Fibroblast of lung (primary cell): ENCODE measurements around the gene NDUFS2. TPM values are rescaled to one million over a fixed set of nuclear protein-coding genes. Genes with fewer than 3 reads are reported as not detected.

ENCODE experiments used
- DNase-seq, 2 donors: peaks; one replicate each; pipeline versions ENCODE4 v3.0.0 to v3.0.0-alpha.2; 2010; ENCODE audit warnings: low read depth in 2 of 2
- H2AFZ ChIP-seq: 2 replicates; pipeline ENCODE4 v1.5.1; 2012; ENCODE audit warnings: low read length, control low read depth, inconsistent platforms
- H3K27ac ChIP-seq: 2 replicates; pipeline ENCODE4 v1.5.1; 2011; ENCODE audit warnings: low read length, control low read depth; ENCODE audit not compliant: insufficient read depth
- H3K27me3 ChIP-seq: 2 replicates; pipeline ENCODE4 v1.5.1; 2011; ENCODE audit warnings: mild to moderate bottlenecking, low read length; ENCODE audit not compliant: control insufficient read depth, insufficient read depth
- H3K36me3 ChIP-seq: 2 replicates; pipeline ENCODE4 v1.5.1; 2011; ENCODE audit warnings: low read length; ENCODE audit not compliant: control insufficient read depth, insufficient read depth
- H3K4me1 ChIP-seq: 2 replicates; pipeline ENCODE4 v1.5.1; 2011; ENCODE audit warnings: low read length; ENCODE audit not compliant: control insufficient read depth, insufficient read depth; ENCODE audit errors: extremely low read depth
- H3K4me2 ChIP-seq: 2 replicates; pipeline ENCODE4 v1.5.1; 2011; ENCODE audit warnings: low read length, control low read depth; ENCODE audit not compliant: insufficient read depth; ENCODE audit errors: extremely low read depth
- H3K4me3 ChIP-seq, 4 experiments: fragments of 200-600 bp in 1 of 4; sonication (generic) in 1 of 4; replicated peaks in 1 of 4; 2 replicates each; pipeline ENCODE4 v1.5.1; 2011 to 2016; ENCODE audit warnings: low read length in 4 of 4, low read depth in 3 of 4, mild to moderate bottlenecking in 3 of 4, control low read depth in 2 of 4, inconsistent platforms in 1 of 4, mixed read lengths in 1 of 4; ENCODE audit not compliant: insufficient read depth in 1 of 4; ENCODE audit errors: control extremely low read depth in 1 of 4
- H3K79me2 ChIP-seq: 2 replicates; pipeline ENCODE4 v1.5.1; 2012; ENCODE audit warnings: mild to moderate bottlenecking, low read length, inconsistent platforms; ENCODE audit not compliant: control insufficient read depth, insufficient read depth
- H3K9ac ChIP-seq: 2 replicates; pipeline ENCODE4 v1.5.1; 2011; ENCODE audit warnings: mild to moderate bottlenecking, low read length, control low read depth; ENCODE audit not compliant: insufficient read depth
- H3K9me3 ChIP-seq: 2 replicates; pipeline ENCODE4 v1.5.1; 2012; ENCODE audit warnings: low read depth, low read length; ENCODE audit not compliant: control insufficient read depth, insufficient read depth
- H4K20me1 ChIP-seq: 2 replicates; pipeline ENCODE4 v1.5.1; 2011; ENCODE audit warnings: low read length; ENCODE audit not compliant: control insufficient read depth, insufficient read depth; ENCODE audit errors: extremely low read depth
- CTCF ChIP-seq, 2 donors: IDR thresholded peaks in 1 of 2; conservative IDR thresholded peaks in 1 of 2; 1 replicate in 1 of 2; 2 replicates in 1 of 2; pipeline ENCODE4 v1.5.1; 2011 to 2012; ENCODE audit warnings: low read length in 2 of 2, control low read depth in 1 of 2, inconsistent platforms in 1 of 2, low read depth in 1 of 2, mild to moderate bottlenecking in 1 of 2
- EZH2 ChIP-seq: IDR thresholded peaks from 2 replicates; pipeline ENCODE4 v1.5.1; 2012; ENCODE audit warnings: low read length, control low read depth, mild to moderate bottlenecking; ENCODE audit errors: missing control alignments
- polyA plus RNA-seq, 2 donors: library from polyadenylated mRNA; depleted of rRNA in 1 of 2; stranded (reverse) in 1 of 2; unstranded in 1 of 2; fragments of >200 nt; gene quantifications; 2 replicates each; pipeline ENCODE4 v1.2.1, GENCODE V29; 2011 to 2012; ENCODE audit warnings: missing spikeins in 1 of 2
- total RNA-seq: library from RNA; depleted of rRNA; stranded (reverse); fragments of >200 nt; gene quantifications from 2 replicates; pipeline ENCODE4 v1.2.1, GENCODE V29; 2014

The NDUFS2 gene
- total and polyA plus RNA-seq, 2 donors (not counting 1 experiment from before 2014, with no cell fraction given) = 135 to 194 TPM

GRCh38 chr1:161195171-161195570 lies 7.0 kb upstream of the NDUFS2 start:
- Histone ChIP-seq H3K9me3 (no peaks in the 10 kb centered on the region), H3K4me2 (no peak overlapping the region), H2AFZ (no peak overlapping the region), H3K27ac (no peak overlapping the region), H4K20me1 (no peaks in the 10 kb centered on the region), H3K4me3 (no peak overlapping the region), H3K9ac (no peak overlapping the region), H3K4me1 (peaks cover 34% of the 10 kb centered on the region), H3K79me2 (peaks cover 10% of the 10 kb centered on the region), H3K36me3 (peaks cover 16% of the 10 kb centered on the region), H3K27me3 (no peaks in the 10 kb centered on the region)
- no peak for TF ChIP-seq CTCF (conservative IDR thresholded peaks at IDR 0.05 in 1 of 2, IDR thresholded peaks at IDR 0.05 in 1 of 2; ENCODE audit: low read depth in 1 of 2, low read length in 2 of 2)
- no peak for TF ChIP-seq EZH2
- no peak for DNase-seq

- Histone ChIP-seq H4K20me1 (no peaks in the 10 kb centered on the region), H3K4me3 (no peak overlapping the region), H3K36me3 (peaks cover 13% of the 10 kb centered on the region), H3K9ac (no peak overlapping the region), H2AFZ (no peak overlapping the region), H3K4me1 (peaks cover 44% of the 10 kb centered on the region), H3K9me3 (no peaks in the 10 kb centered on the region), H3K27ac (peak overlapping the region; percentile 95), H3K27me3 (no peaks in the 10 kb centered on the region), H3K4me2 (no peak overlapping the region), H3K79me2 (peaks cover 10% of the 10 kb centered on the region)
- TF ChIP-seq CTCF (conservative IDR thresholded peaks at IDR 0.05 in 1 of 2, IDR thresholded peaks at IDR 0.05 in 1 of 2; ENCODE audit: low read depth in 1 of 2, low read length in 2 of 2) (no peak), EZH2 (no peak)
- DNase-seq = no peak
Measured at GRCh38 chr1:161196111-161196510, 6.1 kb upstream of the NDUFS2 start.

GRCh38 chr1:161196521-161197451 lies 5.4 kb upstream of the NDUFS2 start:
- Histone ChIP-seq H3K27ac (peak overlapping the region; percentile 95), H4K20me1 (no peaks in the 10 kb centered on the region), H3K79me2 (peaks cover 10% of the 10 kb centered on the region), H3K4me1 (peaks cover 49% of the 10 kb centered on the region), H3K9me3 (no peaks in the 10 kb centered on the region), H3K27me3 (no peaks in the 10 kb centered on the region), H3K9ac (peak overlapping the region; percentile 70), H3K4me2 (peak overlapping the region; percentile 97), H2AFZ (peak overlapping the region; percentile 58), H3K4me3 (peak overlapping the region; percentile 34 to 55 (median 44)), H3K36me3 (peaks cover 10% of the 10 kb centered on the region)
- TF ChIP-seq CTCF (conservative IDR thresholded peaks at IDR 0.05 in 1 of 2, IDR thresholded peaks at IDR 0.05 in 1 of 2; ENCODE audit: low read depth in 1 of 2, low read length in 2 of 2) (no peak), EZH2 (no peak)
- DNase-seq = peak; percentile 48 to 72
